HL-60 (cell line): Measurements from ENCODE around the gene PYROXD2.

Experiments used
- DNase-seq, 2 experiments: peaks; one replicate each; pipeline ENCODE4 v3.0.0-alpha.2; 2010 to 2020; ENCODE audit warnings: low read depth in 1 of 2, low spot score in 1 of 2
- H3K27ac ChIP-seq: fragments of 250-450 bp; sonication (Bioruptor Pico); replicated peaks from 2 replicates; pipeline ENCODE4 v1.5.1; 2020; ENCODE audit warnings: mild to moderate bottlenecking, moderate library complexity
- H3K27me3 ChIP-seq: fragments of 250-450 bp; sonication (Bioruptor Pico); 2 replicates; pipeline ENCODE4 v1.5.1; 2021; ENCODE audit warnings: mild to moderate bottlenecking, moderate library complexity; ENCODE audit not compliant: insufficient read depth, poor library complexity, severe bottlenecking
- H3K4me3 ChIP-seq: replicated peaks from 2 replicates; pipeline ENCODE4 v1.5.1; 2011; ENCODE audit warnings: mild to moderate bottlenecking, control low read depth, low read length; ENCODE audit not compliant: insufficient read depth
- CTCF ChIP-seq: IDR thresholded peaks from one replicate; pipeline ENCODE4 v1.5.1; 2011; ENCODE audit warnings: low read length, control low read depth, inconsistent platforms; ENCODE audit not compliant: insufficient read depth
- GABPA ChIP-seq: IDR thresholded peaks from 2 replicates; pipeline ENCODE4 v1.6.1; 2012; ENCODE audit warnings: low read depth
- POLR2AphosphoS5 ChIP-seq: IDR thresholded peaks from 2 replicates; pipeline ENCODE4 v1.6.1; 2012; ENCODE audit warnings: low read depth
- REST ChIP-seq: IDR thresholded peaks from 2 replicates; pipeline ENCODE4 v1.6.1; 2012; ENCODE audit warnings: low read depth; ENCODE audit not compliant: insufficient replicate concordance
- SPI1 ChIP-seq: IDR thresholded peaks from 2 replicates; pipeline ENCODE4 v1.6.1; 2012; ENCODE audit warnings: low read depth, mild to moderate bottlenecking, borderline replicate concordance
- long read RNA-seq: library from polyadenylated mRNA; unstranded; transcript quantifications from one replicate; pipeline ENCODE4 v2.0.0, GENCODE V29; 2020

The PYROXD2 gene
- long read RNA-seq, partial matches to known transcripts, result 0 of 1 reads
- long read RNA-seq, other reads (novel, unspliced or antisense), result 0 of 1 reads

- Histone ChIP-seq H3K27me3 (no peaks in the 10 kb centered on the region), H3K27ac (no peak within 1 kb of the TSS), H3K4me3 (no peak within 1 kb of the TSS)
- TF ChIP-seq POLR2AphosphoS5 (peak; percentile 63), GABPA (no peak), REST (no peak), CTCF (no peak), SPI1 (no peak)
- DNase-seq, result peak in 1 of 2 experiments; percentile 10
Observed at GRCh38 chr10:98414932-98415730, at the start of gene PYROXD2. TSS of gene PYROXD2 (minus strand) at chr10:98415182. CDS start at chr10:98415135, 47 bp downstream.

- peaks cover 4% of the 10 kb centered on the region for H3K27me3 ChIP-seq
- DNase-seq, result no peak
- H3K4me3 ChIP-seq, result no peak overlapping the region
- no peak for TF ChIP-seq GABPA
- no peak for TF ChIP-seq SPI1
- no peak for TF ChIP-seq REST
- no peak for TF ChIP-seq CTCF
- no peak for TF ChIP-seq POLR2AphosphoS5
- no peak overlapping the region for H3K27ac ChIP-seq
Observed at GRCh38 chr10:98463976-98464754, 49.2 kb upstream of the PYROXD2 start.

- no peak for DNase-seq
- no peak overlapping the region for H3K27ac ChIP-seq
- H3K27me3 ChIP-seq, result peaks cover 3% of the 10 kb centered on the region
- TF ChIP-seq CTCF, result no peak
- no peak for TF ChIP-seq POLR2AphosphoS5
- TF ChIP-seq GABPA, result no peak
- no peak for TF ChIP-seq REST
- TF ChIP-seq SPI1, result no peak
- no peak overlapping the region for H3K4me3 ChIP-seq
Observed at GRCh38 chr10:98463016-98463415, 48.0 kb upstream of the PYROXD2 start.
